CD4-positive, alpha-beta memory T cell (primary cell): Measurements from ENCODE around the gene TM7SF3. TPM values are rescaled to one million over a fixed set of nuclear protein-coding genes. Genes with fewer than 3 reads are reported as not detected.

ENCODE experiments used
- CTCF ChIA-PET: fragments of 350-600 bp; sonication (Branson Sonifier 250); formaldehyde crosslinking; loops from one replicate; lab custom pipeline; 2021; ENCODE audit warnings: inconsistent platforms; ENCODE audit not compliant: partially characterized antibody; lab: Charles Lee
- POLR2A ChIA-PET: fragments of 350-600 bp; sonication (Branson Sonifier 250); formaldehyde crosslinking; loops from one replicate; lab custom pipeline; 2021; ENCODE audit not compliant: partially characterized antibody; lab: Charles Lee
- DNase-seq, 5 donors: peaks; one replicate each; pipeline versions ENCODE4 v3.0.0 to v3.0.0-alpha.2; 2020 to 2022; ENCODE audit warnings: mixed read lengths in 1 of 5
- H3K27ac ChIP-seq: one replicate; pipeline ENCODE4 v1.7.0; 2013; ENCODE audit warnings: low read depth, low read length
- H3K27me3 ChIP-seq: 2 replicates; pipeline ENCODE4 v1.7.0; 2013; ENCODE audit warnings: mild to moderate bottlenecking, low read length, moderate library complexity; ENCODE audit not compliant: insufficient read depth
- H3K36me3 ChIP-seq: 2 replicates; pipeline ENCODE4 v1.7.0; 2013; ENCODE audit warnings: mild to moderate bottlenecking, low read length, moderate library complexity; ENCODE audit not compliant: insufficient read depth
- H3K4me1 ChIP-seq: 2 replicates; pipeline ENCODE4 v1.7.0; 2013; ENCODE audit warnings: mild to moderate bottlenecking, low read length, moderate library complexity; ENCODE audit not compliant: insufficient read depth
- H3K4me3 ChIP-seq, 2 donors: one replicate each; pipeline ENCODE4 v1.7.0; 2013; ENCODE audit warnings: low read length in 2 of 2, mild to moderate bottlenecking in 1 of 2
- H3K9me3 ChIP-seq, 2 donors: one replicate each; pipeline ENCODE4 v1.7.0; 2013; ENCODE audit warnings: low read length in 2 of 2, control low read depth in 1 of 2; ENCODE audit not compliant: control insufficient read depth in 1 of 2
- H3K27ac Mint-ChIP-seq, 7 donors: one replicate each; pipeline ENCODE4 v1.8.0; 2020 to 2021; ENCODE audit warnings: mixed read lengths in 7 of 7, mild to moderate bottlenecking in 6 of 7, inconsistent platforms in 3 of 7, moderate library complexity in 3 of 7
- H3K27me3 Mint-ChIP-seq, 2 donors: one replicate each; pipeline ENCODE4 v1.8.0; 2020 to 2021; ENCODE audit warnings: mixed read lengths in 2 of 2
- H3K36me3 Mint-ChIP-seq, 2 donors: one replicate each; pipeline ENCODE4 v1.8.0; 2020 to 2021; ENCODE audit warnings: mixed read lengths in 2 of 2, inconsistent platforms in 1 of 2, mild to moderate bottlenecking in 1 of 2
- H3K4me1 Mint-ChIP-seq, 4 donors: one replicate each; pipeline ENCODE4 v1.8.0; 2020 to 2021; ENCODE audit warnings: mixed read lengths in 4 of 4, mild to moderate bottlenecking in 1 of 4
- H3K4me3 Mint-ChIP-seq, 8 donors: one replicate each; pipeline ENCODE4 v1.8.0; 2020 to 2021; ENCODE audit warnings: mixed read lengths in 8 of 8, mild to moderate bottlenecking in 7 of 8, moderate library complexity in 6 of 8, inconsistent platforms in 3 of 8
- H3K9me3 Mint-ChIP-seq, 8 donors: one replicate each; pipeline ENCODE4 v1.8.0; 2020 to 2021; ENCODE audit warnings: mixed read lengths in 8 of 8, mild to moderate bottlenecking in 5 of 8, inconsistent platforms in 3 of 8, moderate library complexity in 1 of 8
- intact Hi-C: fragments of 100-400 bp; cut with micrococcal nuclease; formaldehyde crosslinking; loops from one replicate; pipeline ENCODE4 v1.15.1; 2023
- polyA plus RNA-seq, 2 donors: library from polyadenylated mRNA; unstranded; fragments of 300-500 nt; fragmentation: Illumina TruSeq; gene quantifications; one replicate each; pipeline ENCODE4 v1.2.3, GENCODE V29; 2021
- total RNA-seq, 2 experiments: library from RNA; stranded (reverse); gene quantifications; one replicate each; pipeline ENCODE4 v1.2.3, GENCODE V29; 2021

TM7SF3 gene
- total and polyA plus RNA-seq, 4 experiments from 2014 or later = 27.7 to 61.6 (median 37.9) TPM

DNA sequence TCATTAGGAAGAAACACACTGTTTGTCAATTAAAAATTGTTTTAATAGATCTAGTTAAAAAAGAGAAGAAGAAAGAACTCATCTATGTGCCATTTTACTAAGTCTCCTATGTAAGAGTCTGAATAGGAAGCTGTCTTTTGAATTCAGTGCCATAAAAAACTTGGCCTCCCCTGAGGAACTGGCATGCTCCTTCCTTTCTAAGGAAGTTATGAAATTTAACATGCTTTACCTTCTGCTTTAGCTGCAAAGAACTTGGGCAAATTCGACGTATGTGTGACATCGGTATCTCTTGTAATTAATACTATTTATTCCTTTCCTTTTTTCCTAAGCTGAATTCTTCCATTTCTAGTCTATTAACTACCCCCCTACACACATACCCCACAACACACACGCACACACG is 12.5 kb downstream of the TM7SF3 start:
- Histone ChIP-seq H3K27me3 (no peaks in the 10 kb centered on the region), H3K4me1 (peaks cover 10% of the 10 kb centered on the region), H3K4me3 (no peak overlapping the region), H3K9me3 (no peaks in the 10 kb centered on the region), H3K36me3 (peaks cover 3% of the 10 kb centered on the region), H3K27ac (no peak overlapping the region)
- no peaks in the 10 kb centered on the region for H3K9me3 Mint-ChIP-seq
- H3K36me3 Mint-ChIP-seq = peaks cover 25 to 31% of the 10 kb centered on the region in 2 donors
- H3K4me3 Mint-ChIP-seq = no peak overlapping the region
- intact Hi-C loops = no loop called here
- ChIA-PET POLR2A (interaction anchor here (1.2 kb wide), 1 partner anchor 11 kb away, joined by 4 read pairs; no protein-coding TSS in a partner anchor), CTCF (interaction anchor here (1.8 kb wide), 1 partner anchor 13 kb away, joined by 11 read pairs; the partner anchor contains the start of gene TM7SF3)
- DNase-seq = no peak
- H3K27me3 Mint-ChIP-seq = no peaks in the 10 kb centered on the region
- H3K27ac Mint-ChIP-seq = peak overlapping the region in 1 of 7 donors; percentile 38
- H3K4me1 Mint-ChIP-seq = peaks cover 10 to 34% (median 24%) of the 10 kb centered on the region in 4 donors

DNA sequence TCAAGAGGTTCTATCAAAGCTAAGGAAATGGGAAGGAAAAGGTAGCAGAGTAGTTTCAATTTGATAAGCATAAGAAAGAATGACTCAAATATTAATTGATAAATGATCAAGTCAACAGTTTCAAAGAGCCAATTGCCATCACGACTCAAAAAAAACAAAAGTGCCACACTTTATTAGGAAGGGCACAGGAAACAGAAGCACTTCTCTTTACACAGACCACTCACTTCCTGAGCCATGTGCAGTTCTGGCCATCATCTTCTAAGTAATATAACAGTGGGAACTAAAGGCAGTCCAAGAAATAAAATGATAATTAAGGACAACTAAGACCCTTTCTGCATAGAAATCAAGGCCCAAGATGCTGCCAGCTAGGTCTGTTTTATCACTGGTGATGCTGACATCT is 13.2 kb downstream of the TM7SF3 start:
- no peak overlapping the region for H3K4me3 Mint-ChIP-seq
- peaks cover 25 to 34% of the 10 kb centered on the region in 2 donors for H3K36me3 Mint-ChIP-seq
- DNase-seq = no peak
- H3K9me3 Mint-ChIP-seq = no peaks in the 10 kb centered on the region
- H3K36me3 ChIP-seq = peaks cover 5% of the 10 kb centered on the region
- POLR2A ChIA-PET = interaction anchor here (1.2 kb wide), 1 partner anchor 12 kb away, joined by 4 read pairs; no protein-coding TSS in a partner anchor
- H3K9me3 ChIP-seq = no peaks in the 10 kb centered on the region
- H3K4me3 ChIP-seq = no peak overlapping the region
- no peak overlapping the region for H3K27ac ChIP-seq
- CTCF ChIA-PET = interaction anchor here (1.8 kb wide), 1 partner anchor 14 kb away, joined by 11 read pairs; the partner anchor contains the start of gene TM7SF3
- H3K27ac Mint-ChIP-seq = peak overlapping the region in 2 of 7 donors; percentile 2 to 25
- intact Hi-C loops = no loop called here
- H3K4me1 Mint-ChIP-seq = peaks cover 10 to 34% (median 24%) of the 10 kb centered on the region in 4 donors
- H3K4me1 ChIP-seq = peaks cover 10% of the 10 kb centered on the region
- no peaks in the 10 kb centered on the region for H3K27me3 ChIP-seq
- H3K27me3 Mint-ChIP-seq = no peaks in the 10 kb centered on the region

DNA sequence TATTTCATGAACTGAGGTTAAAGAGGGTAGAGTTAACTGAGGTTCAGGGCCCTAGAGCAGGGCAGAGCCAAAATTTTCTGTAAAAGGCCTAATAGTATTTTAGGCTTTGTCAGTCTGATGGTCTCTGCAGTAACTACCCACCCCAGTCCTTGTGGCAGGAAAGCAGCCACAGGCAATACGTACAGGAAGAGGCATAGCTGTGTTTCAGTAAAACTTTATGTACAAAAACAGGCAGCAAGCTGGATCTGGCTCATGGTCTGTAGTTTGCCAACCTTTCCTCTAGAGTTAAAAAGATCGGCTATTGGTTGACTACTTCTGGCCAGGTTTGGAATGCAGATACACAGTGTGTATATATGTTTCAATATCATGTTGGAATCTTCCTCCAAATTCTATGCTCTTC is 17.2 kb downstream of the TM7SF3 start:
- Mint-ChIP-seq H3K4me3 (no peak overlapping the region), H3K4me1 (peaks cover 4 to 14% (median 13%) of the 10 kb centered on the region in 4 donors), H3K27me3 (no peaks in the 10 kb centered on the region), H3K9me3 (no peaks in the 10 kb centered on the region), H3K36me3 (peaks cover 40 to 60% of the 10 kb centered on the region in 2 donors), H3K27ac (peak overlapping the region in 1 of 7 donors; percentile 59)
- intact Hi-C loops = no loop called here
- DNase-seq = no peak
- Histone ChIP-seq H3K36me3 (peaks cover 29% of the 10 kb centered on the region), H3K4me1 (peaks cover 10% of the 10 kb centered on the region), H3K27me3 (no peaks in the 10 kb centered on the region), H3K9me3 (no peaks in the 10 kb centered on the region), H3K4me3 (no peak overlapping the region), H3K27ac (no peak overlapping the region)
- CTCF ChIA-PET = interaction anchor here (0.7 to 1.6 kb wide), 3 partner anchors 13 to 307 kb away, joined by 3 to 5 read pairs (median 3); no protein-coding TSS in a partner anchor
- POLR2A ChIA-PET = no interaction called here

DNA sequence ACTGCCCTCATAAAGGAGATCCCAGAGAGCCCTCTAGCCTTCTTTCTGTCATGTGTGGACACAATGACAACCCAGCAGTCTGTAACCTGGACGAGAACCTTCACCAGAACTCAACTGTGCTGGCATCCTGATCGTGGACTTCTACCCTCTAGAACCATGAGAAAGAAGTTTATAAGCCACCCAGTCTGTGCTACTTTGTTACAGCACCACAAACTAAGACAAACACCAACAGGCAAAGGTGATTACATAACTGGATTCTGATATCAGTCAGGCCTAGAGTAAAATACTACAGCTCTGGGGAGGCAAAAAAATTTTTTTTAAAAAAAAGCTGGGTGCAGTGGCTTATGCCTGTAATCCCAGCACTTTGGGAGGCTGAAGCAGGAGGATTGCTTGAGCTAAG is 18.5 kb downstream of the TM7SF3 start:
- Histone ChIP-seq H3K27me3 (no peaks in the 10 kb centered on the region), H3K4me3 (no peak overlapping the region), H3K27ac (no peak overlapping the region), H3K36me3 (peaks cover 29% of the 10 kb centered on the region), H3K9me3 (no peaks in the 10 kb centered on the region), H3K4me1 (peaks cover under 1% of the 10 kb centered on the region)
- ChIA-PET POLR2A (no interaction called here), CTCF (interaction anchor here (1.6 kb wide), 1 partner anchor 24 kb away, joined by 5 read pairs; no protein-coding TSS in a partner anchor)
- no peaks in the 10 kb centered on the region for H3K9me3 Mint-ChIP-seq
- H3K4me3 Mint-ChIP-seq = no peak overlapping the region
- intact Hi-C loops = no loop called here
- no peak for DNase-seq
- H3K27me3 Mint-ChIP-seq = no peaks in the 10 kb centered on the region
- H3K36me3 Mint-ChIP-seq = peaks cover 31 to 57% of the 10 kb centered on the region in 2 donors
- H3K4me1 Mint-ChIP-seq = peaks cover under 1 to 7% (median 3%) of the 10 kb centered on the region in 4 donors
- H3K27ac Mint-ChIP-seq = no peak overlapping the region

DNA sequence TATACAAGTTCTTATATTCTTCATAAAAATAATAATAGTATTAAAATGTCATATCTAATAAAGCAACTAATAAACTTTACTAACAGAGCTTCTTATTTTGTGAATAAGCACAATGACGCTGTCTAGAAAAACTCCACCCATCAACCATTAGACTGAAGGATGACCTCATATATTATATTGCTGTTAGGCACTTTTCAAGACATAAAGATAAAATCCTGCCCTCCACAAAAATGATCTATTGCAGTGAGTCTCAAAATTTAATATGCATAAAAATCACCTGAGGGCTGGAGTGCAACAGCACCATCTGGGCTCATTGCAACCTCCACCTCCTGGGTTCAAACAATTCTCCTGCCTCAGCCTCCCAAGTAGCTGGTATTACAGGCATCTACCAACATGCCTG is 20.1 kb downstream of the TM7SF3 start:
- DNase-seq = no peak
- H3K27me3 ChIP-seq = no peaks in the 10 kb centered on the region
- POLR2A ChIA-PET = no interaction called here
- Mint-ChIP-seq H3K36me3 (peaks cover 39 to 61% of the 10 kb centered on the region in 2 donors), H3K4me3 (no peak overlapping the region), H3K4me1 (peaks cover 0 to 7% (median 2%) of the 10 kb centered on the region in 4 donors), H3K9me3 (no peaks in the 10 kb centered on the region), H3K27me3 (no peaks in the 10 kb centered on the region), H3K27ac (no peak overlapping the region)
- CTCF ChIA-PET = interaction anchor here (0.8 kb wide), 2 partner anchors 13 to 15 kb away, joined by 3 to 4 read pairs; no protein-coding TSS in a partner anchor
- H3K27ac ChIP-seq = no peak overlapping the region
- intact Hi-C loops = no loop called here
- H3K36me3 ChIP-seq = peaks cover 39% of the 10 kb centered on the region
- no peaks in the 10 kb centered on the region for H3K9me3 ChIP-seq
- no peaks in the 10 kb centered on the region for H3K4me1 ChIP-seq
- no peak overlapping the region for H3K4me3 ChIP-seq

DNA sequence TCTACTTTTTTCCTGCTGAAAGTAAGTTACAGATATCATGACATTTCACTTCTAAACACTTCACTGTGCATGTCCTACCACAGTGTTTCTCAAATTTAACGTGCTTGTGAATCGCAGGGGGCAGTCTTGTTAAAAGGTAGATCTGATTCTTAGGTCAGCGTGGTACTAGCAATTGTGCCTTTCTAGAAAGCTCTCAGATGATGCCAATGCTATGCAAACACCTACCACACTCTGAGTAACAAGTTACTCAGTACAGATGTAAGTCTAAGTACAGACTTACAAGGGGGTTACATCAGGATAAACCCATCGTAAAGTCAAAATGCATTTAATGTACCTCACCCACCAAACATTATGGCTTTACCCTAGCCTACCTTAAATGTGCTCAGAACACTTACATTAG is 22.4 kb downstream of the TM7SF3 start:
- Histone ChIP-seq H3K4me1 (no peaks in the 10 kb centered on the region), H3K36me3 (peaks cover 45% of the 10 kb centered on the region), H3K27me3 (no peaks in the 10 kb centered on the region), H3K4me3 (no peak overlapping the region), H3K27ac (no peak overlapping the region), H3K9me3 (no peaks in the 10 kb centered on the region)
- Mint-ChIP-seq H3K27me3 (no peaks in the 10 kb centered on the region), H3K4me1 (peaks cover 0 to 7% (median 2%) of the 10 kb centered on the region in 4 donors), H3K27ac (no peak overlapping the region), H3K4me3 (no peak overlapping the region), H3K9me3 (peaks cover 0 to 2% (median 0%) of the 10 kb centered on the region in 8 donors), H3K36me3 (peaks cover 40 to 62% of the 10 kb centered on the region in 2 donors)
- CTCF ChIA-PET = interaction anchor here (0.5 kb wide), 1 partner anchor 19 kb away, joined by 3 read pairs; no protein-coding TSS in a partner anchor
- no peak for DNase-seq
- intact Hi-C loops = no loop called here
- POLR2A ChIA-PET = no interaction called here

DNA sequence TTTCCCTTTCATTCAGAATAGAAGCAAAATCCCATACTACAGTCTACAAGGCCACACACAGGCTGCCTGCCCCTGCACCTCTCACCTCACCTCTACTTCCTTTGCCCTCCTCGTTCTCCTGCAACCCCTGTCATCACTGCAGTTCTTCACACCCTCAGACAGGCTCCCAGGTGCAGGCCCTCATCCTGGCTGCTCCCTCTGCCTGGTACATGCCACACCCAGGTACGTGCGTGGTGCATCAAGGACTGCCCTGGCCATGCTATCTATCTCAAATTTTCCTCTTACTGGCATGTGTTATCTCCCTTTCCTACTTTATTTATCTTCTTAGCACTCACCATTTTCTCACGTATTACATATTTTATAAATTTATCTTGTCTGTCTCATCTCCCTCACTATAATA is 24.3 kb downstream of the TM7SF3 start:
- H3K36me3 Mint-ChIP-seq = peaks cover 43 to 60% of the 10 kb centered on the region in 2 donors
- H3K9me3 Mint-ChIP-seq = peaks cover 0 to 5% (median 0%) of the 10 kb centered on the region in 8 donors
- peaks cover under 1 to 13% (median 8%) of the 10 kb centered on the region in 4 donors for H3K4me1 Mint-ChIP-seq
- H3K9me3 ChIP-seq = no peaks in the 10 kb centered on the region
- DNase-seq = no peak
- H3K4me3 Mint-ChIP-seq = no peak overlapping the region
- peak overlapping the region in 1 of 7 donors; percentile 6 for H3K27ac Mint-ChIP-seq
- H3K27me3 ChIP-seq = no peaks in the 10 kb centered on the region
- peaks cover 30% of the 10 kb centered on the region for H3K36me3 ChIP-seq
- POLR2A ChIA-PET = no interaction called here
- H3K4me3 ChIP-seq = no peak overlapping the region
- H3K27ac ChIP-seq = no peak overlapping the region
- CTCF ChIA-PET = no interaction called here
- H3K4me1 ChIP-seq = no peaks in the 10 kb centered on the region
- no peaks in the 10 kb centered on the region for H3K27me3 Mint-ChIP-seq
- intact Hi-C loops = no loop called here
